Liver (tissue), 9 donors: ENCODE measurements around the gene ABCA3. TPM values are rescaled to one million over a fixed set of nuclear protein-coding genes. Genes with fewer than 3 reads are reported as not detected.

Source experiments
- DNase-seq: peaks from one replicate; pipeline ENCODE4 v3.0.0-alpha.2; 2017; ENCODE audit warnings: low spot score
- H3K27ac ChIP-seq, 2 donors: one replicate each; pipeline ENCODE4 v1.7.0; 2013; ENCODE audit warnings: inconsistent platforms in 2 of 2, low read length in 2 of 2, control low read depth in 1 of 2, low read depth in 1 of 2, mild to moderate bottlenecking in 1 of 2
- H3K27me3 ChIP-seq, 4 donors: one replicate each; pipeline versions ENCODE4 v1.6.1 to v1.7.0; 2013; ENCODE audit warnings: low read length in 3 of 4, inconsistent platforms in 1 of 4, mild to moderate bottlenecking in 1 of 4, moderate library complexity in 1 of 4; ENCODE audit not compliant: control insufficient read depth in 4 of 4, insufficient read depth in 4 of 4
- H3K36me3 ChIP-seq, 4 donors: one replicate each; pipeline versions ENCODE4 v1.6.1 to v1.7.0; 2013; ENCODE audit warnings: low read length in 3 of 4, mild to moderate bottlenecking in 3 of 4, low read depth in 1 of 4, moderate library complexity in 1 of 4; ENCODE audit not compliant: control insufficient read depth in 4 of 4, insufficient read depth in 3 of 4
- H3K4me1 ChIP-seq, 4 donors: one replicate each; pipeline versions ENCODE4 v1.6.1 to v1.7.0; 2013; ENCODE audit warnings: low read length in 3 of 4, mild to moderate bottlenecking in 3 of 4, moderate library complexity in 1 of 4; ENCODE audit not compliant: control insufficient read depth in 4 of 4, insufficient read depth in 4 of 4
- H3K4me3 ChIP-seq, 3 donors: one replicate each; pipeline versions ENCODE4 v1.6.1 to v1.7.0; 2013; ENCODE audit warnings: low read length in 3 of 3, control low read depth in 1 of 3, low read depth in 1 of 3, mild to moderate bottlenecking in 1 of 3
- H3K9ac ChIP-seq, 2 donors: one replicate each; pipeline ENCODE4 v1.7.0; 2013; ENCODE audit warnings: low read length in 2 of 2, mild to moderate bottlenecking in 2 of 2, moderate library complexity in 2 of 2, control low read depth in 1 of 2, low read depth in 1 of 2
- H3K9me3 ChIP-seq, 4 donors: one replicate each; pipeline versions ENCODE4 v1.6.1 to v1.7.0; 2013; ENCODE audit warnings: low read length in 3 of 4; ENCODE audit not compliant: control insufficient read depth in 4 of 4
- ATF3 ChIP-seq: IDR thresholded peaks from 2 replicates; pipeline ENCODE4 v1.6.1; 2016; ENCODE audit warnings: antibody characterized with exemption
- CTCF ChIP-seq: fragments of 150-350 bp; IDR thresholded peaks from 2 replicates; pipeline ENCODE4 v1.5.1; 2017; ENCODE audit warnings: improper control_type of control experiment, low read depth, low read length; ENCODE audit not compliant: missing input control
- EGR1 ChIP-seq, 2 donors: IDR thresholded peaks; 2 replicates each; pipeline ENCODE4 v1.6.1; 2016 to 2018; ENCODE audit warnings: antibody characterized with exemption in 2 of 2, low read depth in 2 of 2
- FOXA1 ChIP-seq: IDR thresholded peaks from 2 replicates; pipeline ENCODE4 v1.6.1; 2016; ENCODE audit warnings: antibody characterized with exemption
- FOXA2 ChIP-seq: IDR thresholded peaks from 2 replicates; pipeline ENCODE4 v1.6.1; 2016; ENCODE audit warnings: antibody characterized with exemption
- GABPA ChIP-seq, 2 donors: IDR thresholded peaks in 1 of 2; conservative IDR thresholded peaks in 1 of 2; 2 replicates each; pipeline ENCODE4 v1.6.1; 2016; ENCODE audit warnings: antibody characterized with exemption in 2 of 2, mild to moderate bottlenecking in 1 of 2, moderate library complexity in 1 of 2
- HNF4A ChIP-seq, 2 donors: conservative IDR thresholded peaks; 2 replicates each; pipeline ENCODE4 v1.6.1; 2016; ENCODE audit warnings: antibody characterized with exemption in 2 of 2, mild to moderate bottlenecking in 2 of 2
- HNF4G ChIP-seq: IDR thresholded peaks from 2 replicates; pipeline ENCODE4 v1.6.1; 2016; ENCODE audit warnings: antibody characterized with exemption
- RAD21 ChIP-seq, 2 donors: IDR thresholded peaks; 2 replicates each; pipeline ENCODE4 v1.6.1; 2016; ENCODE audit warnings: antibody characterized with exemption in 2 of 2, mild to moderate bottlenecking in 2 of 2
- REST ChIP-seq: IDR thresholded peaks from 2 replicates; pipeline ENCODE4 v1.6.1; 2016; ENCODE audit warnings: antibody characterized with exemption, mild to moderate bottlenecking
- RXRA ChIP-seq, 2 donors: IDR thresholded peaks; 2 replicates each; pipeline ENCODE4 v1.6.1; 2017 to 2018; ENCODE audit warnings: antibody characterized with exemption in 2 of 2, mild to moderate bottlenecking in 1 of 2
- SP1 ChIP-seq: IDR thresholded peaks from 2 replicates; pipeline ENCODE4 v1.6.1; 2018; ENCODE audit warnings: antibody characterized with exemption, mild to moderate bottlenecking
- YY1 ChIP-seq: IDR thresholded peaks from 2 replicates; pipeline ENCODE4 v1.6.1; 2016; ENCODE audit warnings: antibody characterized with exemption, mild to moderate bottlenecking
- ZBTB33 ChIP-seq: IDR thresholded peaks from 2 replicates; pipeline ENCODE4 v1.6.1; 2016; ENCODE audit warnings: antibody characterized with exemption
- WGBS: extraction: QIAGEN DNeasy Blood & Tissue Kit; methylation state at CpG from one replicate; pipeline ENCODE4 v1.1.7; 2013; 5-methylcytosine and 5-hydroxymethylcytosine counted together
- polyA plus RNA-seq, 2 donors: library from polyadenylated mRNA; stranded (reverse) in 1 of 2; unstranded in 1 of 2; fragments of 200-250 nt in 1 of 2; fragments of >200 nt in 1 of 2; fragmentation: Nextera tagmentation in 1 of 2; extraction: Ambion mirVana in 1 of 2; gene quantifications; one replicate each; pipeline versions ENCODE4 v1.2.1 to v1.2.3, GENCODE V29; 2013 to 2015
- total RNA-seq, 2 donors: library from RNA; depleted of rRNA; stranded (reverse); fragments of >200 nt; gene quantifications; one replicate each; pipeline ENCODE4 v1.2.3, GENCODE V29; 2014
- donor health status: healthy.
- donor health status: healthy.
- donor health status: healthy.
- donor health status: healthy.
- donor health status: healthy.

ABCA3 gene
- total and polyA plus RNA-seq, 4 donors, result 0.47 to 1.1 (median 0.77) TPM

- TF ChIP-seq ATF3, result no peak
Measured at GRCh38 chr16:2370721-2371120, 30.2 kb upstream of the ABCA3 start (continued).

GRCh38 chr16:2366660-2367309 is 26.3 kb upstream of the ABCA3 start:
- Histone ChIP-seq H3K36me3 (no peaks in the 10 kb centered on the region), H3K4me1 (no peaks in the 10 kb centered on the region), H3K9me3 (no peaks in the 10 kb centered on the region), H3K4me3 (no peak overlapping the region), H3K27ac (no peak overlapping the region), H3K27me3 (no peaks in the 10 kb centered on the region), H3K9ac (no peak overlapping the region)
- no peak for DNase-seq
- WGBS, result 82% methylated on average over 13 of the region's 13 CpGs
- TF ChIP-seq SP1 (no peak), FOXA1 (no peak), RAD21 (IDR thresholded peaks at IDR 0.05) (no peak), ZBTB33 (no peak), ATF3 (no peak), YY1 (no peak), REST (no peak), CTCF (no peak), FOXA2 (no peak), RXRA (IDR thresholded peaks at IDR 0.05) (no peak), EGR1 (IDR thresholded peaks at IDR 0.05; ENCODE audit: low read depth in 2 of 2) (no peak), HNF4A (conservative IDR thresholded peaks at IDR 0.05) (no peak), GABPA (IDR thresholded peaks at IDR 0.05 in 1 of 2, conservative IDR thresholded peaks at IDR 0.05 in 1 of 2) (no peak), HNF4G (no peak)
